PFSK-1 (cell line): Measurements from ENCODE around the gene IDI2.

ENCODE experiments used
- FOXP2 ChIP-seq: optimal IDR thresholded peaks from 2 replicates; pipeline ENCODE3; 2011; ENCODE audit warnings: borderline replicate concordance, control low read depth, inconsistent platforms; ENCODE audit not compliant: insufficient read depth; ENCODE audit errors: extremely low read length, extremely low read depth
- POLR2AphosphoS5 ChIP-seq: IDR thresholded peaks from 2 replicates; pipeline ENCODE4 v1.6.1; 2012; ENCODE audit warnings: low read depth, mild to moderate bottlenecking, control low read depth, low read length, moderate library complexity
- REST ChIP-seq, 2 experiments: IDR thresholded peaks; 2 replicates each; pipeline versions ENCODE4 v1.6.1 to v1.8.0; 2011 to 2012; ENCODE audit warnings: low read depth in 2 of 2, low read length in 2 of 2, control low read depth in 1 of 2, inconsistent platforms in 1 of 2, mild to moderate bottlenecking in 1 of 2, moderate library complexity in 1 of 2; ENCODE audit not compliant: insufficient read depth in 1 of 2
- SIN3A ChIP-seq: IDR thresholded peaks from 2 replicates; pipeline ENCODE4 v1.6.1; 2012; ENCODE audit warnings: mild to moderate bottlenecking, low read length, moderate library complexity, borderline replicate concordance; ENCODE audit not compliant: insufficient read depth
- TAF1 ChIP-seq: IDR thresholded peaks from 2 replicates; pipeline ENCODE4 v1.6.1; 2012; ENCODE audit warnings: low read length, control low read depth, borderline replicate concordance; ENCODE audit not compliant: insufficient read depth

IDI2 gene

GRCh38 chr10:976316-976715 is 49.3 kb downstream of the IDI2 start:
- TF ChIP-seq TAF1 (no peak), REST (IDR thresholded peaks at IDR 0.05; ENCODE audit: insufficient read depth in 1 of 2, low read depth in 2 of 2, low read length in 2 of 2) (no peak), POLR2AphosphoS5 (no peak), FOXP2 (no peak), SIN3A (no peak)

- no peak for TF ChIP-seq TAF1
- TF ChIP-seq FOXP2 = no peak
- no peak for TF ChIP-seq POLR2AphosphoS5
- TF ChIP-seq REST (IDR thresholded peaks at IDR 0.05; ENCODE audit: insufficient read depth in 1 of 2, low read depth in 2 of 2, low read length in 2 of 2) = no peak
- no peak for TF ChIP-seq SIN3A
Measured at GRCh38 chr10:974785-975074, 50.9 kb downstream of the IDI2 start.

GRCh38 chr10:974038-974784 is 51.4 kb downstream of the IDI2 start:
- TF ChIP-seq POLR2AphosphoS5 (no peak), TAF1 (no peak), FOXP2 (no peak), REST (IDR thresholded peaks at IDR 0.05; ENCODE audit: insufficient read depth in 1 of 2, low read depth in 2 of 2, low read length in 2 of 2) (no peak), SIN3A (no peak)

- no peak for TF ChIP-seq REST (IDR thresholded peaks at IDR 0.05; ENCODE audit: insufficient read depth in 1 of 2, low read depth in 2 of 2, low read length in 2 of 2)
- no peak for TF ChIP-seq FOXP2
- no peak for TF ChIP-seq SIN3A
- no peak for TF ChIP-seq POLR2AphosphoS5
- TF ChIP-seq TAF1 = no peak
Measured at GRCh38 chr10:972763-973162, 52.9 kb downstream of the IDI2 start.

- no peak for TF ChIP-seq FOXP2
- TF ChIP-seq REST (IDR thresholded peaks at IDR 0.05; ENCODE audit: insufficient read depth in 1 of 2, low read depth in 2 of 2, low read length in 2 of 2) = no peak
- TF ChIP-seq SIN3A = no peak
- TF ChIP-seq POLR2AphosphoS5 = no peak
- no peak for TF ChIP-seq TAF1
Measured at GRCh38 chr10:971613-972012, 54.0 kb downstream of the IDI2 start.
